SJCRH30 (cell line): ENCODE results near the gene XIRP2. TPM values are rescaled to one million over a fixed set of nuclear protein-coding genes. Genes with fewer than 3 reads are reported as not detected.
A peak's percentile ranks its signal among the peaks of the same experiment; 100 is the strongest.

Experiments used
- DNase-seq, 2 experiments: peaks; one replicate each; pipeline ENCODE4 v3.0.0-alpha.2; 2015 to 2020
- H3K27ac ChIP-seq: fragments of 250-450 bp; sonication (Bioruptor Pico); 2 replicates; pipeline ENCODE4 v1.5.1; 2020; ENCODE audit warnings: mild to moderate bottlenecking, moderate library complexity
- H3K27me3 ChIP-seq: fragments of 250-450 bp; sonication (Bioruptor Pico); 2 replicates; pipeline ENCODE4 v1.5.1; 2020; ENCODE audit warnings: mild to moderate bottlenecking, moderate library complexity
- H3K36me3 ChIP-seq: fragments of 250-450 bp; sonication (Bioruptor Pico); 2 replicates; pipeline ENCODE4 v1.5.1; 2020; ENCODE audit warnings: mild to moderate bottlenecking, moderate library complexity
- H3K4me1 ChIP-seq: fragments of 250-450 bp; sonication (Bioruptor Pico); 2 replicates; pipeline ENCODE4 v1.5.1; 2020; ENCODE audit warnings: mild to moderate bottlenecking, moderate library complexity
- H3K4me3 ChIP-seq: fragments of 250-450 bp; sonication (Bioruptor Pico); 2 replicates; pipeline ENCODE4 v1.5.1; 2020; ENCODE audit warnings: mild to moderate bottlenecking, moderate library complexity
- H3K9me3 ChIP-seq: fragments of 250-450 bp; sonication (Bioruptor Pico); replicated peaks from 2 replicates; pipeline ENCODE4 v1.5.1; 2020; ENCODE audit warnings: mild to moderate bottlenecking, moderate library complexity
- total RNA-seq: library from RNA; depleted of rRNA; stranded (reverse); fragments of >200 nt; shearing (Covaris generic); gene quantifications from 2 replicates; pipeline ENCODE4 v1.2.3, GENCODE V29; 2014; rRNA removed

Gene XIRP2
- total RNA-seq = 0.24 and 0.28 TPM in 2 replicates

GRCh38 chr2:166888180-166888579 is at the start of gene XIRP2:
TSS of gene XIRP2 (plus strand) at chr2:166888480. CDS start at chr2:166903483, 15,003 bp downstream.
- no peaks in the 10 kb centered on the region for H3K27me3 ChIP-seq
- no peak within 1 kb of the TSS for H3K4me3 ChIP-seq
- no peaks in the 10 kb centered on the region for H3K4me1 ChIP-seq
- no peaks in the 10 kb centered on the region for H3K9me3 ChIP-seq
- no peak for DNase-seq
- H3K36me3 ChIP-seq = no peaks in the 10 kb centered on the region
- H3K27ac ChIP-seq = no peak within 1 kb of the TSS

GRCh38 chr2:166841152-166841551 is 47.1 kb upstream of the XIRP2 start:
- no peak overlapping the region for H3K4me3 ChIP-seq
- H3K4me1 ChIP-seq = no peaks in the 10 kb centered on the region
- no peaks in the 10 kb centered on the region for H3K9me3 ChIP-seq
- no peaks in the 10 kb centered on the region for H3K36me3 ChIP-seq
- no peak for DNase-seq
- no peaks in the 10 kb centered on the region for H3K27me3 ChIP-seq
- no peak overlapping the region for H3K27ac ChIP-seq

DNA sequence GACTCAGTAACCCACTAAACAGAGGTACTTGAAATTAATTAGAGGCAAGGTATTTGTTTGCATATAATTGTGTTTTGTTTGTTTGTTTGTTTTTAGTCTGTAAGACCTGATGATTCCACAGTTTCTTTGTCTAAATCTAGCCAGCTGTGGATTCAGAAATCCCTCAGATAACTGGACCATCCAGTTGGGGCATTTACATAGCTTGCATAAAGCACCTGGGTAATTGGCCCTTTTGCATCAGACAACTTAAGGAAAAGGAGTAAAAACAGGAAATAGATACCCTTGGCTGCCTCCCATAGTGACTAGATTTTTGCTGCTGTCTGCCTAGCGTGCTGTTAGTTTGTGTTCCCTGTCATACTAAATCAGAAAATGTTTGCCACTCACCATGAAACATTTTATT is 46.6 kb upstream of the XIRP2 start:
- Histone ChIP-seq H3K27ac (no peak overlapping the region), H3K27me3 (no peaks in the 10 kb centered on the region), H3K4me1 (no peaks in the 10 kb centered on the region), H3K36me3 (no peaks in the 10 kb centered on the region), H3K4me3 (no peak overlapping the region), H3K9me3 (no peaks in the 10 kb centered on the region)
- DNase-seq = no peak

DNA sequence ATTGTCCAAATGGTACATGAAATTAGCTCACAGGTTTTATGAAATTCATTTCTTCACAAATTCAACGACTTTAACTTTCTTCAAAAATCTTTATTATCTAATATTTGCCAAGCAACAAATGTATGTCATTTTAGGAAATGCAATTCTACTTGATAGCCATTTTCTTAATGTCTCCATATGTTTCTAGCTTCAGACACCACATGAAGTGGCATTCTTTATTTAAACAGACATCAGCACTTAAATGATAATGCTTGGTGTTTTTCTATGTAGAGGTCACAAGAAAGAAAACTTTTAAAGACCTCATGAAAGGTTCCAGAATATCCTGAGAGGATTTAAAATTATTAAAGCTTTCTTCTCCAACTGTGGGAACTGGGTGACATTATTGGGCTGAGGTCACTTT is 44.2 kb upstream of the XIRP2 start:
- DNase-seq = no peak
- Histone ChIP-seq H3K36me3 (no peaks in the 10 kb centered on the region), H3K9me3 (no peaks in the 10 kb centered on the region), H3K27ac (no peak overlapping the region), H3K4me3 (no peak overlapping the region), H3K4me1 (no peaks in the 10 kb centered on the region), H3K27me3 (no peaks in the 10 kb centered on the region)

- H3K4me1 ChIP-seq = no peaks in the 10 kb centered on the region
- no peaks in the 10 kb centered on the region for H3K36me3 ChIP-seq
- no peaks in the 10 kb centered on the region for H3K27me3 ChIP-seq
- no peak for DNase-seq
- H3K27ac ChIP-seq = no peak overlapping the region
- no peaks in the 10 kb centered on the region for H3K9me3 ChIP-seq
- H3K4me3 ChIP-seq = no peak overlapping the region
Measured at GRCh38 chr2:166862468-166863132, 25.7 kb upstream of the XIRP2 start.

- H3K4me3 ChIP-seq = no peak overlapping the region
- no peaks in the 10 kb centered on the region for H3K27me3 ChIP-seq
- no peaks in the 10 kb centered on the region for H3K36me3 ChIP-seq
- no peaks in the 10 kb centered on the region for H3K4me1 ChIP-seq
- no peak overlapping the region for H3K27ac ChIP-seq
- no peaks in the 10 kb centered on the region for H3K9me3 ChIP-seq
- DNase-seq = no peak
Measured at GRCh38 chr2:166867874-166868514, 20.3 kb upstream of the XIRP2 start.

- Histone ChIP-seq H3K4me3 (no peak overlapping the region), H3K36me3 (no peaks in the 10 kb centered on the region), H3K27ac (no peak overlapping the region), H3K27me3 (no peaks in the 10 kb centered on the region), H3K9me3 (no peaks in the 10 kb centered on the region), H3K4me1 (no peaks in the 10 kb centered on the region)
- no peak for DNase-seq
Measured at GRCh38 chr2:166870346-166870745, 17.9 kb upstream of the XIRP2 start.

DNA sequence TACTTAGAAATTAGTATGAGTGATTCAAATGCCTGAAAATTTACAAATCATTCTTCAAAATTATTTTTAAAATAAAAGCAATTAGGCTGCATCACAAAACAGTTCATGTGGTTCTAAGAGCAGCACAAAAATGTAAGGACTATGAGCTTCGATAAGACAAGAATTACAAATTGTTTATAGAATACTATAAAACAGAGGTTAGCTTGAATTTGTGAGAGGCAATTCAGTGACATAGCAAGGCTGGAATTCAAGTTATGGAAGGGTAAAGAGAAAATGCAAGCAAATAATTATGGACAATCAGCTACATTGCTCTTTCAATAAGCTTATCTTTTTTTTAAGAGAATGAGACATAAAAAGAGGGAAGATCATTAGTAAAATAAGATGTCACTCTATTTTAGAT is 7.1 kb upstream of the XIRP2 start:
- Histone ChIP-seq H3K4me3 (no peak overlapping the region), H3K36me3 (no peaks in the 10 kb centered on the region), H3K9me3 (no peaks in the 10 kb centered on the region), H3K27me3 (no peaks in the 10 kb centered on the region), H3K4me1 (no peaks in the 10 kb centered on the region), H3K27ac (no peak overlapping the region)
- DNase-seq = no peak

GRCh38 chr2:166882851-166883250 is 5.4 kb upstream of the XIRP2 start:
- no peaks in the 10 kb centered on the region for H3K36me3 ChIP-seq
- H3K4me1 ChIP-seq = no peaks in the 10 kb centered on the region
- H3K27ac ChIP-seq = no peak overlapping the region
- H3K27me3 ChIP-seq = no peaks in the 10 kb centered on the region
- H3K9me3 ChIP-seq = no peaks in the 10 kb centered on the region
- no peak for DNase-seq
- no peak overlapping the region for H3K4me3 ChIP-seq

DNA sequence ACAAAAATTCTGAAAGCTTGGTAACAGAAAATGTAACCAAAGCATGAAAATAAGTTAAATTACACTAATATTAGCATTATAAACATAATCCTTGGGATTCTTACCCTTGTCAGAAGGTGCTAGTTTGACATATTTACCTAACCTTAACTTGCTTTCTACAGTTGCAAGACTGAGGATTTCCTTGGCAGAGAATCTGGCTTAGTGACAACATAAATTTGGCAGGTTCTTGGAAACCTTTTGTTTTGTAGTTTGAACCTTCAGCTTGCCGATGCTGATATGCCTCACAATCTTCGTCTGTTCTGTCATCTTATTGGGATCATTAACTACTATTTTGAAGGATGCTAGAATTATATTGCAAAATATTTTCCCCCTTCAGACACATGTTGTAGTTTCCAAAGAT is 3.4 kb downstream of the XIRP2 start:
- Histone ChIP-seq H3K9me3 (no peaks in the 10 kb centered on the region), H3K27ac (no peak overlapping the region), H3K27me3 (no peaks in the 10 kb centered on the region), H3K4me1 (no peaks in the 10 kb centered on the region), H3K36me3 (no peaks in the 10 kb centered on the region), H3K4me3 (no peak overlapping the region)
- DNase-seq = no peak

DNA sequence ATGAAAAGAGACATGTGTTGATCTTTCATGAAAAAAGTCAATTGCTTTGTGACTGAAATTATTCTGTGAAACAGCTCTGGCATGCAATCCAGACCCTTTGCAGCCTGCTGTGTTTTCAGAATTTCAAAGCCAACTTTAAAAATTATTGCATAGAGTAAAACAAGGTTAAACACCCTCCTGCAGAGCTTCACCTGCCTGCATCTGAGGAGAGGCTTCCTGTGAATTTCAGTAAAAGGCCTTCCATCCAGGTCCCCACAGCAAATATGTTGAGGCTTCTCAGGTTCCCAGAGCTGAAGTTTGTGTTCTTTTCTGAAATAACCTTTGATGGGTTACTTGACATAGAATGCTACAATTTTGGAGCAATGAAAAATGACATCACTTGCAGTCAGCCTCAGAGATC is 4.1 kb downstream of the XIRP2 start:
- no peak overlapping the region for H3K4me3 ChIP-seq
- no peaks in the 10 kb centered on the region for H3K27me3 ChIP-seq
- H3K4me1 ChIP-seq = no peaks in the 10 kb centered on the region
- no peaks in the 10 kb centered on the region for H3K36me3 ChIP-seq
- DNase-seq = no peak
- H3K9me3 ChIP-seq = no peaks in the 10 kb centered on the region
- H3K27ac ChIP-seq = no peak overlapping the region

- H3K36me3 ChIP-seq = no peaks in the 10 kb centered on the region
- no peaks in the 10 kb centered on the region for H3K9me3 ChIP-seq
- no peak overlapping the region for H3K4me3 ChIP-seq
- no peak overlapping the region for H3K27ac ChIP-seq
- no peaks in the 10 kb centered on the region for H3K27me3 ChIP-seq
- H3K4me1 ChIP-seq = no peaks in the 10 kb centered on the region
- DNase-seq = no peak
Measured at GRCh38 chr2:166895243-166895642, 7.0 kb downstream of the XIRP2 start.

- no peak overlapping the region for H3K4me3 ChIP-seq
- no peaks in the 10 kb centered on the region for H3K36me3 ChIP-seq
- H3K9me3 ChIP-seq = no peaks in the 10 kb centered on the region
- H3K27ac ChIP-seq = no peak overlapping the region
- no peak for DNase-seq
- H3K27me3 ChIP-seq = no peaks in the 10 kb centered on the region
- H3K4me1 ChIP-seq = peaks cover 12% of the 10 kb centered on the region
Measured at GRCh38 chr2:166897666-166898065, 9.4 kb downstream of the XIRP2 start.

GRCh38 chr2:166899676-166900075 is 11.4 kb downstream of the XIRP2 start:
- Histone ChIP-seq H3K27ac (no peak overlapping the region), H3K9me3 (no peaks in the 10 kb centered on the region), H3K36me3 (no peaks in the 10 kb centered on the region), H3K4me1 (peaks cover 12% of the 10 kb centered on the region), H3K4me3 (no peak overlapping the region), H3K27me3 (no peaks in the 10 kb centered on the region)
- no peak for DNase-seq

DNA sequence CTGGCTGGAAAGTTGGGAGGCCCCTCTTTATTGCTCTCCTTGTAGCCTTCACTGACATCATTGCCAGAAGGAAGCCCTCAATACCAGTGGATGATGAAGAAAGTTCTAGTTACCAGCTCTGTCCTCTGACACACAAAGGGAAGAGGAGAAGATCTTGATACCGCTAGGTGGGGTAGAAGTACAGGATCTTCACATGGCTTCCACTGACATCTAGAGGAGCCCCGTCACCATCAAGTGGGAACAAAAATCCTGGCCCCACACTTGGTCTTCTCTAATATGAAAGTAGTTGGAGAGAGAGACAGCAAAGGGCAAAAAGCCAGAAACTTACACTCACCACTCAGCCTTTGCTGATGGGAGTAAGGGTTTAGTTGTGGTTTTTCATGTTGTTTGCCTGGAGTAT is 12.4 kb downstream of the XIRP2 start:
- H3K4me1 ChIP-seq = peaks cover 12% of the 10 kb centered on the region
- no peaks in the 10 kb centered on the region for H3K27me3 ChIP-seq
- H3K9me3 ChIP-seq = no peaks in the 10 kb centered on the region
- H3K4me3 ChIP-seq = no peak overlapping the region
- H3K36me3 ChIP-seq = no peaks in the 10 kb centered on the region
- DNase-seq = peak in 1 of 2 experiments; percentile 26
- peak overlapping the region; percentile 23 for H3K27ac ChIP-seq

DNA sequence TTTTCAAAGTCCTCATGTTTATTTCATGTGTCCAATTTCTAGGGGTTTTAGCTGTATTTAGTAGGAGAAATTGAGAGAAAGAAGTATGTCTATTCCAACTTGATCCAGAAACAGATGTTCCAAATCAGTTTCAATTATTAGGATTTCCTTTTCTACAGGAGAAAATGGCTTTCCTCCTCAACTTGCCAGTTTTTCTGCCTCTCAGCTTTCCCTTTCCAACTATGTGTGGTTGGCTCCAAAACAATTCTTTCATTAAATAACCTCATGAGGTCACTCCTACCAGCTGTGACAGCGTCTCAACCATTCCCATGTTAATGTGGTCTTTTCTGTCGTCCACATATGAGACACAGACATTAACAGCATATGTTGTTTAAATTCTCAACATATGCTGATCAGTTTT is 13.1 kb downstream of the XIRP2 start:
- Histone ChIP-seq H3K9me3 (no peaks in the 10 kb centered on the region), H3K27me3 (no peaks in the 10 kb centered on the region), H3K36me3 (no peaks in the 10 kb centered on the region), H3K4me1 (peaks cover 12% of the 10 kb centered on the region), H3K27ac (peak overlapping the region; percentile 23), H3K4me3 (no peak overlapping the region)
- DNase-seq = peak; percentile 17 to 63
